ENCODE data around the gene BLOC1S5. TPM values are rescaled to one million over a fixed set of nuclear protein-coding genes. Genes with fewer than 3 reads are reported as not detected.

The BLOC1S5 gene
- total and polyA plus RNA-seq, 2 of the 13 experiments (the other 11 are each of a cell fraction or from before 2014, with no cell fraction given): 10.5 to 41.5 TPM

DNA sequence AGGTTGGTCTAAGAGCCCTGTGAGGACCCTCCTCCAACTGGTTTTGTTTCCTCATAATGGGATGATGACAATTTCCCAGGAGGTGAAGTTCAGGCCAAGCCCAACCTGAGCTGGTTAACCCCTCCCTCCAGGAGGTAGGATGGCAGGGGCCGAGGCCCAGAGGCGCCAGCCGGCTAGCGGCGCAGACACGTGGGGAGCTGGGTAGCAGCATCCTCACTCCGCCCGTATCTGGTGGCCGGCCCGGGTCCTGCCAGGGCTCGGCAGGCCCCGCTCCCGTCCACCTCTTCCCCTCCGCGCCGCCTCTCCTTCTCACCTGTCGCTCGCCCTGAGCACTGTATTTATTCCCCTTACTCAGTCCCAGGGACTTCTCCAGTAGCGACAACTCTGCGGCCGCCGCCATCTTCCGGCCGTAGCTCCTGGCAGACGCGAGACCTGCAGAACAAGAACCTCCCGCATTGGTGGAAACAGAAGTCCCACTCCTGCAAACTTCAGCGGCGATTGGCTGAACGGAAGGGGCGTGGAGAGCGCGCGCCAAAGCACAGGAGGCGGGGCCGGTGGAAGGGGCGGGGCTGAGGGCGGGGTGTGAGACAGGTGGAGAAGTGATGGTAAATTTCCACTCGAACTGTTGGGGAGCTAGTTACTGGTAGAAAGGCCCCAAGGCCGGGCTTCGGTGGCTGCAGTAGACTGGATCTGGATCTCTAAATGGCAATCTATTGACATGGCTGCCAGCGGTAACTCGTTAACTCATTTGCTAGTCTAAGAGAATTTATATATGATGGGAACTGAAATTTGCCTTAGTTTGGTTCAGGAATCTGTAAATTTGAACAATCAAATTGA is 38.2 kb upstream of the BLOC1S5 start, which contains the start of gene EEF1E1 (continued):
- TF ChIP-seq SMAD1 (CRISPR knock-in tag; IDR thresholded peaks at IDR 0.05; ENCODE audit: borderline replicate concordance, low read depth) (0 out of 2 replicates have a peak, but pooled peaks have one; percentile 77), EP300 (IDR thresholded peaks at IDR 0.05; ENCODE audit: low read depth in 2 of 2, low read length in 2 of 2) (peak; percentile 28 to 79; a peak in 3 of 4 replicates), EP300 (CRISPR knock-in tag; IDR thresholded peaks at IDR 0.05; ENCODE audit: borderline replicate concordance) (no peak), ZNF761 (CRISPR knock-in tag; conservative IDR thresholded peaks at IDR 0.05) (peak; percentile 87), ZNF768 (CRISPR knock-in tag; IDR thresholded peaks at IDR 0.05) (peak; percentile 69), SIN3B (IDR thresholded peaks at IDR 0.05; ENCODE audit: low read length) (peak; percentile 97), ZNF225 (CRISPR knock-in tag; IDR thresholded peaks at IDR 0.05) (peak; percentile 92; the same call in 1 of the 2 replicates), ZSCAN25 (CRISPR knock-in tag; IDR thresholded peaks at IDR 0.05) (no peak), ZNF501 (CRISPR knock-in tag; IDR thresholded peaks at IDR 0.05) (peak; percentile 88), TAF15 (IDR thresholded peaks at IDR 0.05; ENCODE audit: low read depth, low read length, poor library complexity, severe bottlenecking) (peak; percentile 96), JARID2 (CRISPR knock-in tag; IDR thresholded peaks at IDR 0.05; ENCODE audit: insufficient replicate concordance) (no peak), ZFP36 (IDR thresholded peaks at IDR 0.05; ENCODE audit: borderline replicate concordance, low read depth, low read length, partially characterized antibody) (no peak), MLLT10 (CRISPR knock-in tag; IDR thresholded peaks at IDR 0.05) (no peak), ZNF292 (CRISPR knock-in tag; IDR thresholded peaks at IDR 0.05; ENCODE audit: borderline replicate concordance, low read depth) (peak; percentile 20)
- TF ChIP-seq, protein P1, sequence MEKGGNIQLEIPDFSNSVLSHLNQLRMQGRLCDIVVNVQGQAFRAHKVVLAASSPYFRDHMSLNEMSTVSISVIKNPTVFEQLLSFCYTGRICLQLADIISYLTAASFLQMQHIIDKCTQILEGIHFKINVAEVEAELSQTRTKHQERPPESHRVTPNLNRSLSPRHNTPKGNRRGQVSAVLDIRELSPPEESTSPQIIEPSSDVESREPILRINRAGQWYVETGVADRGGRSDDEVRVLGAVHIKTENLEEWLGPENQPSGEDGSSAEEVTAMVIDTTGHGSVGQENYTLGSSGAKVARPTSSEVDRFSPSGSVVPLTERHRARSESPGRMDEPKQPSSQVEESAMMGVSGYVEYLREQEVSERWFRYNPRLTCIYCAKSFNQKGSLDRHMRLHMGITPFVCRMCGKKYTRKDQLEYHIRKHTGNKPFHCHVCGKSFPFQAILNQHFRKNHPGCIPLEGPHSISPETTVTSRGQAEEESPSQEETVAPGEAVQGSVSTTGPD (CRISPR knock-in tag; IDR thresholded peaks at IDR 0.05): no peak
- TF ChIP-seq, protein P2, sequence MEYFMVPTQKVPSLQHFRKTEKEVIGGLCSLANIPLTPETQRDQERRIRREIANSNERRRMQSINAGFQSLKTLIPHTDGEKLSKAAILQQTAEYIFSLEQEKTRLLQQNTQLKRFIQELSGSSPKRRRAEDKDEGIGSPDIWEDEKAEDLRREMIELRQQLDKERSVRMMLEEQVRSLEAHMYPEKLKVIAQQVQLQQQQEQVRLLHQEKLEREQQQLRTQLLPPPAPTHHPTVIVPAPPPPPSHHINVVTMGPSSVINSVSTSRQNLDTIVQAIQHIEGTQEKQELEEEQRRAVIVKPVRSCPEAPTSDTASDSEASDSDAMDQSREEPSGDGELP (IDR thresholded peaks at IDR 0.05; ENCODE audit: borderline replicate concordance, low read depth): peak; percentile 36; the same call in 1 of the 2 replicates
- TF ChIP-seq, protein P3, sequence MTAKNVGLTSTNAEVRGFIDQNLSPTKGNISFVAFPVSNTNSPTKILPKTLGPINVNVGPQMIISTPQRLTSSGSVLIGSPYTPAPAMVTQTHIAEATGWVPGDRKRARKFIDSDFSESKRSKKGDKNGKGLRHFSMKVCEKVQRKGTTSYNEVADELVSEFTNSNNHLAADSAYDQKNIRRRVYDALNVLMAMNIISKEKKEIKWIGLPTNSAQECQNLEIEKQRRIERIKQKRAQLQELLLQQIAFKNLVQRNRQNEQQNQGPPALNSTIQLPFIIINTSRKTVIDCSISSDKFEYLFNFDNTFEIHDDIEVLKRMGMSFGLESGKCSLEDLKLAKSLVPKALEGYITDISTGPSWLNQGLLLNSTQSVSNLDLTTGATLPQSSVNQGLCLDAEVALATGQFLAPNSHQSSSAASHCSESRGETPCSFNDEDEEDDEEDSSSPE (CRISPR knock-in tag; IDR thresholded peaks at IDR 0.05): peak; percentile 95
- TF ChIP-seq, protein P4, sequence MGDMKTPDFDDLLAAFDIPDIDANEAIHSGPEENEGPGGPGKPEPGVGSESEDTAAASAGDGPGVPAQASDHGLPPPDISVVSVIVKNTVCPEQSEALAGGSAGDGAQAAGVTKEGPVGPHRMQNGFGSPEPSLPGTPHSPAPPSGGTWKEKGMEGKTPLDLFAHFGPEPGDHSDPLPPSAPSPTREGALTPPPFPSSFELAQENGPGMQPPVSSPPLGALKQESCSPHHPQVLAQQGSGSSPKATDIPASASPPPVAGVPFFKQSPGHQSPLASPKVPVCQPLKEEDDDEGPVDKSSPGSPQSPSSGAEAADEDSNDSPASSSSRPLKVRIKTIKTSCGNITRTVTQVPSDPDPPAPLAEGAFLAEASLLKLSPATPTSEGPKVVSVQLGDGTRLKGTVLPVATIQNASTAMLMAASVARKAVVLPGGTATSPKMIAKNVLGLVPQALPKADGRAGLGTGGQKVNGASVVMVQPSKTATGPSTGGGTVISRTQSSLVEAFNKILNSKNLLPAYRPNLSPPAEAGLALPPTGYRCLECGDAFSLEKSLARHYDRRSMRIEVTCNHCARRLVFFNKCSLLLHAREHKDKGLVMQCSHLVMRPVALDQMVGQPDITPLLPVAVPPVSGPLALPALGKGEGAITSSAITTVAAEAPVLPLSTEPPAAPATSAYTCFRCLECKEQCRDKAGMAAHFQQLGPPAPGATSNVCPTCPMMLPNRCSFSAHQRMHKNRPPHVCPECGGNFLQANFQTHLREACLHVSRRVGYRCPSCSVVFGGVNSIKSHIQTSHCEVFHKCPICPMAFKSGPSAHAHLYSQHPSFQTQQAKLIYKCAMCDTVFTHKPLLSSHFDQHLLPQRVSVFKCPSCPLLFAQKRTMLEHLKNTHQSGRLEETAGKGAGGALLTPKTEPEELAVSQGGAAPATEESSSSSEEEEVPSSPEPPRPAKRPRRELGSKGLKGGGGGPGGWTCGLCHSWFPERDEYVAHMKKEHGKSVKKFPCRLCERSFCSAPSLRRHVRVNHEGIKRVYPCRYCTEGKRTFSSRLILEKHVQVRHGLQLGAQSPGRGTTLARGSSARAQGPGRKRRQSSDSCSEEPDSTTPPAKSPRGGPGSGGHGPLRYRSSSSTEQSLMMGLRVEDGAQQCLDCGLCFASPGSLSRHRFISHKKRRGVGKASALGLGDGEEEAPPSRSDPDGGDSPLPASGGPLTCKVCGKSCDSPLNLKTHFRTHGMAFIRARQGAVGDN (CRISPR knock-in tag; IDR thresholded peaks at IDR 0.05): peak; percentile 95
- TF ChIP-seq, protein P5, sequence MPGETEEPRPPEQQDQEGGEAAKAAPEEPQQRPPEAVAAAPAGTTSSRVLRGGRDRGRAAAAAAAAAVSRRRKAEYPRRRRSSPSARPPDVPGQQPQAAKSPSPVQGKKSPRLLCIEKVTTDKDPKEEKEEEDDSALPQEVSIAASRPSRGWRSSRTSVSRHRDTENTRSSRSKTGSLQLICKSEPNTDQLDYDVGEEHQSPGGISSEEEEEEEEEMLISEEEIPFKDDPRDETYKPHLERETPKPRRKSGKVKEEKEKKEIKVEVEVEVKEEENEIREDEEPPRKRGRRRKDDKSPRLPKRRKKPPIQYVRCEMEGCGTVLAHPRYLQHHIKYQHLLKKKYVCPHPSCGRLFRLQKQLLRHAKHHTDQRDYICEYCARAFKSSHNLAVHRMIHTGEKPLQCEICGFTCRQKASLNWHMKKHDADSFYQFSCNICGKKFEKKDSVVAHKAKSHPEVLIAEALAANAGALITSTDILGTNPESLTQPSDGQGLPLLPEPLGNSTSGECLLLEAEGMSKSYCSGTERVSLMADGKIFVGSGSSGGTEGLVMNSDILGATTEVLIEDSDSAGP (CRISPR knock-in tag; IDR thresholded peaks at IDR 0.05; ENCODE audit: borderline replicate concordance): peak; percentile 95; the same call in 1 of the 2 replicates
